Panc1 (cell line): ENCODE data around the gene FGFR1OP2. TPM values are rescaled to one million over a fixed set of nuclear protein-coding genes. Genes with fewer than 3 reads are reported as not detected.

Experiments
- ATAC-seq: fragments of 200-7000 bp; cut with Tn5 transposase; 2 replicates; pipeline ENCODE4 v1.9.1; 2020; ENCODE audit warnings: mild to moderate bottlenecking, moderate library complexity
- BruUV-seq: library from RNA; stranded (reverse); fragments of 400-500 nt; replicated peaks from 2 replicates; lab custom pipeline; 2021; lab: Mats Ljungman, UMichigan
- CTCF ChIA-PET: fragments of 300-600 bp; sonication (Branson Sonifier 250); formaldehyde crosslinking; loops from one replicate; lab custom pipeline; 2022; ENCODE audit warnings: antibody characterized with exemption; lab: Charles Lee
- POLR2A ChIA-PET: fragments of 300-600 bp; sonication (Branson Sonifier 250); formaldehyde crosslinking; loops from one replicate; lab custom pipeline; 2022; ENCODE audit warnings: antibody characterized with exemption; lab: Charles Lee
- DNase-seq: peaks from one replicate; pipeline ENCODE4 v3.0.0-alpha.2; 2010; ENCODE audit warnings: low read depth, low spot score
- H3K27ac ChIP-seq: 2 replicates; pipeline ENCODE4 v1.5.1; 2011; ENCODE audit warnings: mild to moderate bottlenecking, low read length, inconsistent platforms
- H3K27me3 ChIP-seq: fragments of 200-500 bp; sonication (Bioruptor generic); 2 replicates; pipeline ENCODE4 v1.6.0; 2014; ENCODE audit warnings: low read length, inconsistent platforms; ENCODE audit not compliant: control insufficient read depth, insufficient read depth
- H3K36me3 ChIP-seq: fragments of 200-500 bp; sonication (Bioruptor generic); 2 replicates; pipeline ENCODE4 v1.5.1; 2014; ENCODE audit warnings: inconsistent platforms, mild to moderate bottlenecking, low read length, moderate library complexity; ENCODE audit not compliant: control insufficient read depth, insufficient read depth
- H3K4me1 ChIP-seq: 2 replicates; pipeline ENCODE4 v1.5.1; 2011; ENCODE audit warnings: inconsistent platforms, mild to moderate bottlenecking, low read length, moderate library complexity; ENCODE audit not compliant: control insufficient read depth, insufficient read depth
- H3K4me3 ChIP-seq, 2 experiments: 2 replicates each; pipeline ENCODE4 v1.5.1; 2011 to 2012; ENCODE audit warnings: low read depth in 2 of 2, low read length in 2 of 2, mild to moderate bottlenecking in 2 of 2, inconsistent platforms in 1 of 2, moderate library complexity in 1 of 2
- H3K9me3 ChIP-seq: fragments of 200-500 bp; sonication (Bioruptor generic); 2 replicates; pipeline ENCODE4 v1.5.1; 2014; ENCODE audit warnings: low read depth, mild to moderate bottlenecking, inconsistent platforms, low read length, moderate library complexity; ENCODE audit not compliant: control insufficient read depth, insufficient read depth
- POLR2AphosphoS5 ChIP-seq: IDR thresholded peaks from 2 replicates; pipeline ENCODE4 v1.6.1; 2012; ENCODE audit warnings: mild to moderate bottlenecking, low read depth, low read length, moderate library complexity
- SIN3A ChIP-seq: IDR thresholded peaks from 2 replicates; pipeline ENCODE4 v1.6.1; 2012; ENCODE audit warnings: low read depth, mild to moderate bottlenecking, low read length, moderate library complexity, borderline replicate concordance; ENCODE audit not compliant: insufficient read depth
- TCF7L2 ChIP-seq: IDR thresholded peaks from 2 replicates; pipeline ENCODE4 v1.6.1; 2011; ENCODE audit warnings: mild to moderate bottlenecking, low read depth, low read length, inconsistent platforms
- in situ Hi-C: cut with HindIII; loops from 2 replicates; pipeline ENCODE4 v1.10.0; 2016; ENCODE audit warnings: low sequenced_read_pairs, low pct_unique_long_range_greater_than_20kb
- intact Hi-C: fragments of 100-400 bp; cut with micrococcal nuclease; formaldehyde crosslinking; loops from one replicate; pipeline ENCODE4 v1.10.0; 2022; ENCODE audit not compliant: unreplicated experiment
- total RNA-seq: library from RNA; stranded (reverse); gene quantifications from one replicate; pipeline ENCODE4 v1.2.1, GENCODE V29; 2021; ENCODE audit not compliant: unreplicated experiment
- TF ChIP-seq, protein P1 (sequence below): fragments of 450-650 bp; IDR thresholded peaks from 2 replicates; pipeline ENCODE4 v1.5.1; 2017; ENCODE audit warnings: mild to moderate bottlenecking
- TF ChIP-seq, protein P2 (sequence below), 2 experiments: IDR thresholded peaks; 2 replicates each; pipeline ENCODE4 v1.6.1; 2011 to 2012; ENCODE audit warnings: low read depth in 2 of 2, control low read depth in 1 of 2, low read length in 1 of 2, mild to moderate bottlenecking in 1 of 2, moderate library complexity in 1 of 2; ENCODE audit not compliant: insufficient read depth in 1 of 2

Gene FGFR1OP2
- total RNA-seq, 1 experiment from 2014 or later = 60.1 TPM

GRCh38 chr12:26976687-26977086, 38.4 kb downstream of the FGFR1OP2 start:
- Histone ChIP-seq H3K27ac (no peak overlapping the region), H3K4me3 (no peak overlapping the region), H3K4me1 (no peaks in the 10 kb centered on the region), H3K9me3 (no peaks in the 10 kb centered on the region), H3K36me3 (no peaks in the 10 kb centered on the region; the same call in 1 of the 2 replicates), H3K27me3 (no peaks in the 10 kb centered on the region)
- BruUV-seq = no TSS peak
- in situ Hi-C loops = no loop called here
- POLR2A ChIA-PET = no interaction called here
- no peak for ATAC-seq
- DNase-seq = no peak
- CTCF ChIA-PET = no interaction called here
- TF ChIP-seq, protein P1, sequence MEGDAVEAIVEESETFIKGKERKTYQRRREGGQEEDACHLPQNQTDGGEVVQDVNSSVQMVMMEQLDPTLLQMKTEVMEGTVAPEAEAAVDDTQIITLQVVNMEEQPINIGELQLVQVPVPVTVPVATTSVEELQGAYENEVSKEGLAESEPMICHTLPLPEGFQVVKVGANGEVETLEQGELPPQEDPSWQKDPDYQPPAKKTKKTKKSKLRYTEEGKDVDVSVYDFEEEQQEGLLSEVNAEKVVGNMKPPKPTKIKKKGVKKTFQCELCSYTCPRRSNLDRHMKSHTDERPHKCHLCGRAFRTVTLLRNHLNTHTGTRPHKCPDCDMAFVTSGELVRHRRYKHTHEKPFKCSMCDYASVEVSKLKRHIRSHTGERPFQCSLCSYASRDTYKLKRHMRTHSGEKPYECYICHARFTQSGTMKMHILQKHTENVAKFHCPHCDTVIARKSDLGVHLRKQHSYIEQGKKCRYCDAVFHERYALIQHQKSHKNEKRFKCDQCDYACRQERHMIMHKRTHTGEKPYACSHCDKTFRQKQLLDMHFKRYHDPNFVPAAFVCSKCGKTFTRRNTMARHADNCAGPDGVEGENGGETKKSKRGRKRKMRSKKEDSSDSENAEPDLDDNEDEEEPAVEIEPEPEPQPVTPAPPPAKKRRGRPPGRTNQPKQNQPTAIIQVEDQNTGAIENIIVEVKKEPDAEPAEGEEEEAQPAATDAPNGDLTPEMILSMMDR = no peak
- TF ChIP-seq, protein P2, sequence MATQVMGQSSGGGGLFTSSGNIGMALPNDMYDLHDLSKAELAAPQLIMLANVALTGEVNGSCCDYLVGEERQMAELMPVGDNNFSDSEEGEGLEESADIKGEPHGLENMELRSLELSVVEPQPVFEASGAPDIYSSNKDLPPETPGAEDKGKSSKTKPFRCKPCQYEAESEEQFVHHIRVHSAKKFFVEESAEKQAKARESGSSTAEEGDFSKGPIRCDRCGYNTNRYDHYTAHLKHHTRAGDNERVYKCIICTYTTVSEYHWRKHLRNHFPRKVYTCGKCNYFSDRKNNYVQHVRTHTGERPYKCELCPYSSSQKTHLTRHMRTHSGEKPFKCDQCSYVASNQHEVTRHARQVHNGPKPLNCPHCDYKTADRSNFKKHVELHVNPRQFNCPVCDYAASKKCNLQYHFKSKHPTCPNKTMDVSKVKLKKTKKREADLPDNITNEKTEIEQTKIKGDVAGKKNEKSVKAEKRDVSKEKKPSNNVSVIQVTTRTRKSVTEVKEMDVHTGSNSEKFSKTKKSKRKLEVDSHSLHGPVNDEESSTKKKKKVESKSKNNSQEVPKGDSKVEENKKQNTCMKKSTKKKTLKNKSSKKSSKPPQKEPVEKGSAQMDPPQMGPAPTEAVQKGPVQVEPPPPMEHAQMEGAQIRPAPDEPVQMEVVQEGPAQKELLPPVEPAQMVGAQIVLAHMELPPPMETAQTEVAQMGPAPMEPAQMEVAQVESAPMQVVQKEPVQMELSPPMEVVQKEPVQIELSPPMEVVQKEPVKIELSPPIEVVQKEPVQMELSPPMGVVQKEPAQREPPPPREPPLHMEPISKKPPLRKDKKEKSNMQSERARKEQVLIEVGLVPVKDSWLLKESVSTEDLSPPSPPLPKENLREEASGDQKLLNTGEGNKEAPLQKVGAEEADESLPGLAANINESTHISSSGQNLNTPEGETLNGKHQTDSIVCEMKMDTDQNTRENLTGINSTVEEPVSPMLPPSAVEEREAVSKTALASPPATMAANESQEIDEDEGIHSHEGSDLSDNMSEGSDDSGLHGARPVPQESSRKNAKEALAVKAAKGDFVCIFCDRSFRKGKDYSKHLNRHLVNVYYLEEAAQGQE (IDR thresholded peaks at IDR 0.05; ENCODE audit: insufficient read depth in 1 of 2, low read depth in 2 of 2, low read length in 1 of 2) = no peak
- TF ChIP-seq SIN3A = no peak
- intact Hi-C loops = no loop called here

DNA sequence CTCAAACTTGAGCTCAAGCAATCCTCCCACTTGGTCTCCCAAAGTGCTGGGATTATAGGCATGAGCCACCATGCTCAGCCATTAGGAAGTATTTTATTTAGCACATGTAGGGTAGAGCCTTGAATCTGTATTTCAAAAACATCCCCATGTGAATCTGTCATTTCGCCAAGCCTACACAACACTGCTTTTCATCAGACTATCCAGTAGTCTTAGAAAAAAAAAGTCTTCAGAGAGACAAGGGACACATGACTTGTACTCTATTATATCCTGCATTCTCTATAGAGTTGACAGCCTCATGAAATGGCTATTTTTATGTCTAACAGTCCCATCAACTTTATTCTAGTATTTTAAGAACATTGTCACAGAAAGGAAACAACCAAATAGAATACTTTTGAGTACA, 40.5 kb downstream of the FGFR1OP2 start:
- H3K9me3 ChIP-seq = no peaks in the 10 kb centered on the region
- CTCF ChIA-PET = no interaction called here
- no peak overlapping the region for H3K4me3 ChIP-seq
- in situ Hi-C loops (no loop called here), intact Hi-C loops (no loop called here)
- TF ChIP-seq POLR2AphosphoS5 (no peak), TCF7L2 (no peak), SIN3A (no peak)
- TF ChIP-seq, protein P2 (IDR thresholded peaks at IDR 0.05; ENCODE audit: insufficient read depth in 1 of 2, low read depth in 2 of 2, low read length in 1 of 2) = no peak
- TF ChIP-seq, protein P1 = no peak
- no peaks in the 10 kb centered on the region for H3K4me1 ChIP-seq
- no peaks in the 10 kb centered on the region for H3K27me3 ChIP-seq
- ATAC-seq (no peak), DNase-seq (no peak)
- no peak overlapping the region for H3K27ac ChIP-seq
- POLR2A ChIA-PET = no interaction called here
- H3K36me3 ChIP-seq = no peaks in the 10 kb centered on the region
- BruUV-seq = no TSS peak
